ENCODE data around the gene PARD3B.

- TF ChIP-seq CTCF (IDR thresholded peaks at IDR 0.05) (no peak), POLR2AphosphoS5 (IDR thresholded peaks at IDR 0.05; ENCODE audit: low read depth, low read length) (no peak), TCF7L2 (IDR thresholded peaks at IDR 0.05; ENCODE audit: low read depth, low read length) (no peak)
These were observed 510.0 kb downstream of the PARD3B start for GRCh38 chr2:205055251-205055650.

Data from Panc1 (cell line).